ENCODE data around the gene MT1M.
A peak's percentile ranks its signal among the peaks of the same experiment; 100 is the strongest.
"Not testable (repeated sequence)": the region's sequence is repeated elsewhere in the genome, so short reads cannot be mapped to it uniquely, and the experiment has no call there.

The MT1M gene

GRCh38 chr16:56672761-56673536 lies 40.5 kb downstream of the MT1M start:
- Histone ChIP-seq H3K27ac (no peak overlapping the region), H3K27me3 (replicated peaks) (peaks cover 36% of the 10 kb centered on the region), H3K4me3 (ENCODE audit: low read depth, low read length) (no peak overlapping the region), H3K36me3 (replicated peaks) (no peaks in the 10 kb centered on the region)
- DNase-seq = no peak
- no peak for TF ChIP-seq CTCF (IDR thresholded peaks at IDR 0.05; ENCODE audit: low read depth, low read length, missing control alignments)
- in situ Hi-C loops (cut with HindIII; ENCODE audit: low pct_ligation_motif_present, low sequenced_read_pairs) = no loop called here

- peak; percentile 75 for TF ChIP-seq CTCF (IDR thresholded peaks at IDR 0.05; ENCODE audit: low read depth, low read length, missing control alignments)
- in situ Hi-C loops (cut with HindIII; ENCODE audit: low pct_ligation_motif_present, low sequenced_read_pairs) = no loop called here
- peaks cover 27% of the 10 kb centered on the region for H3K27me3 ChIP-seq (replicated peaks)
- no peak overlapping the region for H3K4me3 ChIP-seq (ENCODE audit: low read depth, low read length)
- H3K36me3 ChIP-seq (replicated peaks) = no peaks in the 10 kb centered on the region
- no peak overlapping the region for H3K27ac ChIP-seq
- no peak for DNase-seq
Observed at GRCh38 chr16:56673921-56674320, 41.5 kb downstream of the MT1M start.

GRCh38 chr16:56674570-56674969 lies 42.1 kb downstream of the MT1M start:
- H3K4me3 ChIP-seq (ENCODE audit: low read depth, low read length); DNase-seq; H3K27ac ChIP-seq; in situ Hi-C loops (cut with HindIII; ENCODE audit: low pct_ligation_motif_present, low sequenced_read_pairs); H3K36me3 ChIP-seq (replicated peaks): not testable (repeated sequence)
- peaks cover 20% of the 10 kb centered on the region for H3K27me3 ChIP-seq (replicated peaks)

GRCh38 chr16:56675685-56676210 lies 43.3 kb downstream of the MT1M start:
- H3K4me3 ChIP-seq (ENCODE audit: low read depth, low read length) = peak overlapping the region; percentile 20
- no peak overlapping the region for H3K27ac ChIP-seq
- in situ Hi-C loops (cut with HindIII; ENCODE audit: low pct_ligation_motif_present, low sequenced_read_pairs) = no loop called here
- peaks cover 8% of the 10 kb centered on the region for H3K27me3 ChIP-seq (replicated peaks)
- no peaks in the 10 kb centered on the region for H3K36me3 ChIP-seq (replicated peaks)
- DNase-seq = no peak
- no peak for TF ChIP-seq CTCF (IDR thresholded peaks at IDR 0.05; ENCODE audit: low read depth, low read length, missing control alignments)

- no peak overlapping the region for H3K27ac ChIP-seq
- TF ChIP-seq CTCF (IDR thresholded peaks at IDR 0.05; ENCODE audit: low read depth, low read length, missing control alignments) = no peak
- no peaks in the 10 kb centered on the region for H3K36me3 ChIP-seq (replicated peaks)
- DNase-seq = no peak
- peaks cover 7% of the 10 kb centered on the region for H3K27me3 ChIP-seq (replicated peaks)
- no peak overlapping the region for H3K4me3 ChIP-seq (ENCODE audit: low read depth, low read length)
- in situ Hi-C loops (cut with HindIII; ENCODE audit: low pct_ligation_motif_present, low sequenced_read_pairs) = no loop called here
Observed at GRCh38 chr16:56677474-56677873, 45.0 kb downstream of the MT1M start.

- in situ Hi-C loops (cut with HindIII; ENCODE audit: low pct_ligation_motif_present, low sequenced_read_pairs) = no loop called here
- no peak for TF ChIP-seq CTCF (IDR thresholded peaks at IDR 0.05; ENCODE audit: low read depth, low read length, missing control alignments)
Observed at GRCh38 chr16:56679078-56679730, 46.7 kb downstream of the MT1M start.

More at GRCh38 chr16:56679078-56679730, 46.7 kb downstream of the MT1M start:
- no peaks in the 10 kb centered on the region for H3K36me3 ChIP-seq (replicated peaks)
- H3K4me3 ChIP-seq (ENCODE audit: low read depth, low read length) = no peak overlapping the region
- no peak for DNase-seq
- no peak overlapping the region for H3K27ac ChIP-seq
- peaks cover 7% of the 10 kb centered on the region for H3K27me3 ChIP-seq (replicated peaks)

Data from brain microvascular endothelial cell (primary cell).